Measurements from ENCODE around the gene RTN1.
A peak's percentile ranks its signal among the peaks of the same experiment; 100 is the strongest.
"Not testable (repeated sequence)": the region's sequence is repeated elsewhere in the genome, so short reads cannot be mapped to it uniquely, and the experiment has no call there.

Gene RTN1

GRCh38 chr14:59698793-59699192, 171.8 kb downstream of the RTN1 start:
- DNase-seq: no peak

DNA sequence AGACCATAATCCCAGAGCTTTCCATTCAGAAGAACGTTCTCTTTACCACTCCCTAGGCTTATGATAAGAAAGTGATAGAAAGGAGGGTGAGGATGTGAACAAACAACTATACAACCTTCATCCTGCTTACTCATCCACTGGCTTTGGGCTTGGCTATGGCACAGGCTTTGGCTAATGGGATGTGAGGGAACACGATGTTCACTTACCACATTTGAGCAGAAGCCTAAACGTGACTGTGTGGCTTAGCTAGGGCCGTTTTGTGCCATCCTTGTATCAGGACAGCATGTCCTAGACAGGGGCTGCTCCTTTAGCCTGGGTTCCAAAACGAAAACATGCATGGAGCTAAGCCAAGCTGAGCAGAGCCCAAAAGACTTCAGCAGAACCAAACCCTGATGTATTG, 175.4 kb downstream of the RTN1 start:
- DNase-seq: no peak

- no peak for DNase-seq
Observed at GRCh38 chr14:59691266-59691665, 179.3 kb downstream of the RTN1 start.

DNA sequence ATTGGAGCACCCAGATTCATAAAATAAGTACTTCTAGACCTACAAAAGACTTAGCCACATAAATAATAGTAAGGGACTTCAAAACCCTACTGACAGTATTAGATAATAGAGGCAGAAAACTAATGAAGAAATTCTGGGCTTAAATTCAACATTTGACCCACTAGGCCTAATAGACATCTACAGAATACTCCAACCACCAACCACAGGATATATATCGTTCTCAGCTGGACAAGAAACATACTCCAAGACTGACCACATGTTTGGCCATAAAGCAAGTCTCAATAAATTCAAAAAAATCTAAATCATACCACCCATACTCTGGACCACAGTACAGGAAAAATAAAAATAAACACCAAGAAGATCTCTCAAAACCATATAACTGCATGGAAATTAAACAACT, 180.2 kb downstream of the RTN1 start:
- DNase-seq: no peak

- peak; percentile 63 for DNase-seq
Observed at GRCh38 chr14:59688224-59689170, 182.1 kb downstream of the RTN1 start.

DNA sequence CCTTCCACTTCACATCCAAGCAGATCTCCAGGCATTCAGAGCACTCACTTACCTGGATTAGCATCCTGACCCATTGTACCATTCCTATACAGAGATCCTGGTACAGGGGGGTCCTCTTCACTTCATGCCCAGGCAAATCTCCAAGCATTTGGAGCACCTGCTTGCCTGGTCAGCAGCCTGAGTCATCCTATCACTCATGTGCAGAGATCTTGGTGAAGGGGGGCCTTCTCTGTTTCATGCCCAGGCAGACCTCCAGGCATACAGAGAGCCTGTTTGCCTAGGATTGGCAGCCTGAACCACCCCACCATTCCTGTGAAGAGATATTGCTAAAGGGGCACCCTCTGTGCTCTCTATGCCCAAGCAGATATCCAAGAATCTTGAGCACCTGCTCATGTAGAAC, 182.9 kb downstream of the RTN1 start:
- no peak for DNase-seq

GRCh38 chr14:59679872-59680271, 190.7 kb downstream of the RTN1 start:
- DNase-seq: no peak

- no peak for DNase-seq
Observed at GRCh38 chr14:59678352-59678751, 192.2 kb downstream of the RTN1 start.

GRCh38 chr14:59677771-59678231, 192.8 kb downstream of the RTN1 start:
- DNase-seq: no peak

- no peak for DNase-seq
Observed at GRCh38 chr14:59675394-59675793, 195.2 kb downstream of the RTN1 start.

GRCh38 chr14:59664741-59665140, 205.8 kb downstream of the RTN1 start:
- no peak for DNase-seq

GRCh38 chr14:59657769-59658168, 212.8 kb downstream of the RTN1 start:
- DNase-seq: no peak

DNA sequence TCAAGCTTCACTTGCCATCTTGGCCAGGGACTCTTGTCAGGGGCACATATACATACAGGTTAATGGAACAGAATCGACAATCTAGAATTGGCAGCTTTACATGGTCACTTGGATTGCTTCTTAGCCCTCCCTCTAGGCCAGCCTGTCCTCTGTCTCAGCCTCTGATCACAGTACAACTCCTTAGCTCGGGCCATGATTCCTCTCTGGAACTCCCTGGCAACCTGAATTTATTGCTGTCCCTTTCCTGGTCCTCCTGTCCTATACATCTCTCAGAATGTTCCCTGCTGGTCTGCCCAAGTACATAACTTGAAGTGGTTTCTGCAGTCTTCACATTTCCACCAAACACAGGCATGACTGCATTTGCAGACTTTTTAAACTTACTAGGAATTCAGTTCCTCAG, 214.1 kb downstream of the RTN1 start:
- DNase-seq: no peak

DNA sequence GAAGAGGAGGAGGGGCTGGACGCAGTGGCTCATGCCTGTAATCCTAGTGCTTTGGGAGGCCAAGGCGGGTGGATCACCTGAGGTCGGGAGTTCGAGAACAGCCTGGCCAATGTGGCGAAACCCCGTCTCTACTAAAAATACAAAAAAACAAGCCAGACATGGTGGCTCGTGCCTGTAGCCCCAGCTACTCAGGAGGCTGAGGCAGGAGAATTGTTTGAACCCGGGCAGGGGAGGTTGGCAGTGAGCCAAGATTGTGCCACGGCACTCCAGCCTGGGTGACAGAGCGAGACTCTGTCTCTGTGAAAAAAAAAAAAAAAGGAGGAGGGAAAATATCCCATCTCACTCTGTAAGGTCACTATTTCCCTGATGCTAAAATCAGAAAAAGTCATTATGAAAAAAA, 216.4 kb downstream of the RTN1 start:
- not testable (repeated sequence) for DNase-seq

DNA sequence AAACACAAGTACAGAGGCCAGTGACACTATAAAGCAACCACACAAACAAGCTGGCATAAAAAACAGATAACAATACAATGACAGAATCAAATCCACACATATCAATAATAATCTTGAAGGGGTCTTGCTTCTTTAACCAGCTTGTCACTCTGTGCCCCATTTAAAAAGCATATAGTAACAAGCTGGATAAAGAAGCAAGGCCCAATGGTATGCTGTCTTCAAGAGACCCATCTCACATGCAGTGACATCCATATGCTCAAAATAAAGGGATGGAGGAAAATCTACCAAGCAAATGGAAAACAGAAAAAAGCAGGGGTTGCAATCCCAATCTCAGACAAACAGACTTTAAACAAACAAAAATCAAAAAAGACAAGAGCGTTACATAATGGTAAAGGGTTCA, 223.7 kb downstream of the RTN1 start:
- not testable (repeated sequence) for DNase-seq

DNA sequence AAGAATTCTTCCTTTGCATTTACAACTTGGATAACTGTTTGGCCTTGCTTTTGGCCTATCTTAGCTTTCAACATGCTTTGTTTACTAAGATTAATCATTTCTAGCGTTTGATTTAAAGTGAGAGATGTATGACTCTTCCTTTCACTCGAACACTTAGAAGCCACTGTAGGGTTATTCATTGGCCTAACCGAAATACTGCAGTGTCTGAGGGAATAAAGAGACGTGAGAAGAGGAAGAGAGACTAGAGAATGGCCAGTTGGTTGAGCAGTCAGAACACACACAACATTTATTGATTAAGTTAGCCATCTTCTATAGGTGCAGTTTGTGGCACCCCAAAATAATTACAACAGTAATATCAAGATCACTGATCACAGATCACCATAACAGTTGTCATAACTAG, 231.7 kb downstream of the RTN1 start:
- no peak for DNase-seq

GRCh38 chr14:59634617-59635016, 236.0 kb downstream of the RTN1 start:
- peak; percentile 10 for DNase-seq

- DNase-seq: no peak
Observed at GRCh38 chr14:59633486-59633885, 237.1 kb downstream of the RTN1 start.

GRCh38 chr14:59632381-59632780, 238.2 kb downstream of the RTN1 start:
- peak; percentile 54 for DNase-seq

DNA sequence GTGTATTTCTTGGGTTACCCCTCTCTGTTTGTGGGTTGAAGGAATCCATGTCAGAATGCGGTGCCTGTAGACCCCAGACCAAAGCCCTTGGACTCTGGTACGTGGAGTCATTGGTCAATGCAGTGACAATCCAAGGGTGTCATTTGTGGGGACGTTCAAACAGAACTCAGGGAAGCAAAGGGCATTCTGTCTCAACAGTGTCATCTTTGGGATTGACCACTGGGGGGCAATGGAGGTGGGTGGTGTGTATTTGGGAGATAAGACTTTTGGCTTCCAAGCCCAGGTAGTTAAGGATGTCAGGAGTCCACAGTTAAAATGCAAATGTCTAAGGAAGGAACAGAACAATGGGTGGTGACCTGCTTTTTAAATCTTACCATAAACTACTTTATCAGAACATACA, 239.3 kb downstream of the RTN1 start:
- peak; percentile 12 for DNase-seq

- DNase-seq: peak; percentile 21
Observed at GRCh38 chr14:59630288-59630963, 240.2 kb downstream of the RTN1 start.

GRCh38 chr14:59629444-59630287, 240.9 kb downstream of the RTN1 start:
- no peak for DNase-seq

GRCh38 chr14:59627011-59627520, 243.5 kb downstream of the RTN1 start:
- no peak for DNase-seq
